Superior temporal gyrus (tissue), 1 donor: ENCODE measurements around the gene ITCH.
A peak's percentile ranks its signal among the peaks of the same experiment; 100 is the strongest.

Source experiments
- DNase-seq: peaks from one replicate; pipeline ENCODE4 v3.0.0-alpha.2; 2016; ENCODE audit errors: extremely low spot score

Gene ITCH

DNA sequence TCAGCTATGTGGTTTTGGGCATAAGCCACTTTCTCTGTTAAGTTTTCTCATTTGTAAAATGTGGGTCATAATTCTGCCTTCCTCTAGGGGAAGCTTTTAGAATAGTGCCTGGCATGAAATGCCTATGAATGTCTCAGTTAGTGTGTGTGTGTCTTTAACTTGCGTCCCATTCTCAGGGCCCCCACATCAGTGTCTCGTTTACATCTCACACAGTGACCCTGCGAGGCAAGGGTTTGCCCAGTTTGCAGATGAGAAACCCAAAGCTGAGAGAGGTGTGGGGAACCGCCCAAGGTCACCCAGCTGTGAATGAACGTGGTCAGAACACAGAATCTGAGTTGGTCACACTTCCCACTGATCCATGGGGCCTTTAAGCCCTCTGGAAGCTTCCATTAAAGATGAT, 167.3 kb downstream of the ITCH start:
- no peak for DNase-seq

DNA sequence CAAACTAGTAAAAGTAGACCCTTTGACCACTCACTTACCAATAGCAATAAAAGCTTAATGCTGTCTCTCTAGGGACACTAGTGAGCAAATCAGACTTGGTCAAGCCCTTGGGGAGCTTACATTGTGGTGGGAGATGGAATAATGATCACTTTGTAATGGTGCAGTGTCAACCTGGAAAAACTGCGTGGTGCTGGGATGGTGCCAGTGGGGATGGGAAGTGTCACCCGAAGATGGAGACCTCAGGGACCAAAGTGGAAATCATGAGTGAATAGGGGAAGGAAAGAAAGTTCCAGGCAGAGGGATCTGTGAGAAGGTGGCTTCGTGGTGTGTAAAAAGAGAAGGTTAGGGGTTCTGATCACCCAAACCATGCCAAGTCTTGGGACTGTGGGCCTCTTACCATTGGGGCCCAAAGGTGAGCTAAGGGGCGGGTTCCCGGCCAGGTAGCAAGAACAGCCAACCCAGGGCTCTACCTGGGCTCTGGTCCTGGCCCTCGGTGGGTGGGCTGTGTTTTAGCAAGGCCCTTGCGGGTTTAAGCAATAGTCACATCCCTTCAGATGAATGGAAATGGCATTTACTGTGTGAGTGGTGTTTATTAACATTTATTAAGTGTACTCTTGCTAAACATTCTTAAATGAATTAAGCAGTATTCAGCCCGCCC, 168.7 kb downstream of the ITCH start:
- no peak for DNase-seq

DNA sequence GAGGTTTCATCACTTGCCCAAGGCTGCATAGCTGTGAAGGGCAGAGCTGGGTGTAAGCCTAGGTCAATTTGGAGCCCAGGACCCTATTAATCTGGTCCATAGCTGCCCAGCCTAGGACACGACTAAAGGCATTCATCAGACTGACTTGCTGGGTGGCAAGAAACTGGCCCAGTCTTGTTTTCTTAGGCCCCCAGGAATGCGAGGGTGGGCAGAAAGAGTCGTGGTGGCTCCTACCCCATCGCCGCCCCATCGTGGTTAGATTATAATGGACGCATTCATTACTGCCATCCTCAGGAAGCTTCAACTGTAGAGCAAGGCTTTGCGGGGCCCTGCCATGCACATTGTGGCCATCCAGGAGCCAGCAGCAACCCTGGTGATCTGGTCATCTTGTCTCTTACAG, 169.2 kb downstream of the ITCH start:
- DNase-seq = no peak

DNA sequence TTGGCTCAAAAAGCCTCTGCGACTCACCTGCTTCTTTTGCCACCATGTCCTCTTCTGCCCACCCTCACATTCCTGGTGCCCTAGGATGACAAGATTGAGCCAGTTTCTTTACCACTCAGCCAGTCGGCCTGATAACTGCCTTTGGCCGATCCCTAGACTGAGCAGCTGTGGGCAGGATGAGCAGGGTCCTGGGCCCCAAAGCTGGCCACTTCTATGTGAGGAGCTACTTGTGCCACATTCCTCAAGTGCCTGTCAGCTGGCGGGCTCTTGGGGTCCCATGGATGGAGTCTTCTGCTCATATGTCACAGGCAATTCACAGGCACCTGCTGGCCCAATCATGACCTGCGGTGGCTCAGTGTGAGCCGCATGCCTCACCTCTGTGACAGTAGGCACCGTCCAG, 169.7 kb downstream of the ITCH start:
- DNase-seq = no peak

DNA sequence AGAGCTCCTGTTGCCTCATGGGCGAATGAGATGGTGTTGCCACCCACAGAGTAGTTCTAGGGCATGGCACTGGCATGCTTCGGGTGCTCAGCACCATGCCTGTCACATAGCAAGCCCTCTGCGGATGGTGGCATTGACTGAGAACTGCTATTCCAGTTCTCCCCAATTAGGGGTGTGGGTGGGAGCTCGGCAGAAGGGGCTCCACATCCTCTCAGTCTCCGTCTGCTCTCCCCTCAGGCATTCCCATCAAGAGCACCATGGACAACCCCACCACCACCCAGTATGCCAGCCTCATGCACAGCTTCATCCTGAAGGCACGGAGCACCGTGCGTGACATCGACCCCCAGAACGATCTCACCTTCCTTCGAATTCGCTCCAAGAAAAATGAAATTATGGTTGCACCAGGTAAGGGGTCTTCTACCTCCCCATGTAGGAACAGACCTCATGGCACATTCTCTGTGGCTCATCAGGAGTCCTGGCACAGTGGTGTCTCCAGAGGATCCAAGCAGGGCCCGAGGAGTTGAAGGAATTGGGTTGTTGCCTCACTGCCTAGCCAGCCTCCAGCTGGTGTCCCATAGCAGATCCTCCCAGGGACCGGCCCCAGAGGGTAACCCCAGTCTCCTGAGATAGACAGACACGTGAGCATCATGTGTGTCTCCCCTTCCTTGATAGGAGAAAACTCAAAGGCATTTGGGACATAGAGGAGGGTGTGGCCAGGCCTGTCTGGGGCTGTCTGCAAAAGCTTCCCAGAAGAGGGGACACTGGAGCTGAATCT, 171.5 kb downstream of the ITCH start:
- DNase-seq = no peak

DNA sequence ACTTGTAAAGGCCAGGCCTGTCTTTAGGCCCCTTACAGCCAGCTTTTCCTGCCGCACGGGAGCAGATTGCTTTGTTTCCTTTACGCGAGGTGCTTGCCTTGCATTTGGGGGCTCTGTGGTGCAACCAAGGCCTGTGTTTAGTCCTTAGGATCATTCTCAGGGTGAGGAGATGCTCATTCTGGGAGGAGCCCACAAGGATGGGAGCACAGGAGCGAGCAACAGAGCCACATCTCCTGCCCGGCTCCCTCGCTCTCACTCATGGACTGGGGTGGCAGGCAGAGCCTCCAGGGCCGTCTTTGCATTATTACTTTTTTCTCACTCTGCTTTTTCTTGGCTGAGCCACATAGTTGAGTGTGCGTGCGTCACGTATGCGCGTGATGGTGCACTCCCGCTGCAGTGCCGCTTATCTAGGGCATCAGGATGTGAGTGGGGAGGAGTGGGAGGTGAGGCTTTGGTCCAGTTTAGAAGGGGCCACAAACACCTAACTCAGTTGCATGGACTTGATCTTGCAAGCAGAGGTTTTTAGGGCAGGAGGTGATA, 172.3 kb downstream of the ITCH start:
- DNase-seq = peak; percentile 22

DNA sequence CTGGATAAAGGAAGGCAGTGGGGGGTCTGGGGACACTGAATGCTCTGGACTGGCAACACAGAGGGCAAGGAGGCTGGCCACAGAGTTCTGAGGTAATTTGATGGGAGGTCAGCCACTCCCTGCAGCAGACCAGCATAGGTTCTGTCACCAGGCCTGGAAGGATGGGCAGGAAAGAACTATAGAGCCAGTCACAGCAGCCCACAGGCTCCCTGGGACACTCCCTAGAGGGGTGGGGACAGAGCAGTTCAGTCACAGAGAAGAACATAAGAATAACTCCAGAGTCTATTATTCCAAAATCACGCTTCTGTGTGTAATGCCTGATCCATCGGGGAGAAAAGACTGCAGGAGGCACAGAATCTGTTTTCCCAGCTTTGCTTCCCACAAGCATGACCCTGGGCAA, 172.8 kb downstream of the ITCH start:
- peak; percentile 9 for DNase-seq

DNA sequence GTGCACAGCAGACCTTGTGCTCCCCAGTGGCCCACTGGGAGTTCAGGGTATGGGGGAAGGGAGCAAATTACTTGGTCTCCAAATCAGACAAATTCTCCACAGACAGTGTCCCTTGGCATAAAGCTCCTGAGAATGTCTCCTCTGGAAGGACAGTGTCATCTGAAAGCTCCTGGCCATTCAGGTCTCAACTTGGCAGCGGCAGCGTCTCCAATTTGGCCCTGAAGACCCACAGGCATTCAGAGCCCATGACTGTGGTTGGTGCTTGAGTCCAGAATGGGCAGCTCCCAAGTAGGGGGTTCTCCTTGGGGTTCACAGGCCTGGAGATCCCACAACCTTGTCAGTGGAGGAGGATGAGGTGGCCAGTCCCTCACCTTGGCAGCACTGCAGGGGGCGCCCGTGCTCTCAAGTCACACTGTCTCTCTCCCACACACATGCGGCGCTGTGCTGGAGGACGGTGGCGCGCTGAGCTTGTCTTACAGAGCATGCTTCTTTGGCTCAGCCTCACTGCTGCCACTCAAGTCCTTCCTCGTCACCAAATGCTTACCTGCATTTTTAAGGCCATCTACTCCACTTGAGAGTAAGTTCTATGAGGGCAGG, 173.8 kb downstream of the ITCH start:
- DNase-seq = peak; percentile 51

DNA sequence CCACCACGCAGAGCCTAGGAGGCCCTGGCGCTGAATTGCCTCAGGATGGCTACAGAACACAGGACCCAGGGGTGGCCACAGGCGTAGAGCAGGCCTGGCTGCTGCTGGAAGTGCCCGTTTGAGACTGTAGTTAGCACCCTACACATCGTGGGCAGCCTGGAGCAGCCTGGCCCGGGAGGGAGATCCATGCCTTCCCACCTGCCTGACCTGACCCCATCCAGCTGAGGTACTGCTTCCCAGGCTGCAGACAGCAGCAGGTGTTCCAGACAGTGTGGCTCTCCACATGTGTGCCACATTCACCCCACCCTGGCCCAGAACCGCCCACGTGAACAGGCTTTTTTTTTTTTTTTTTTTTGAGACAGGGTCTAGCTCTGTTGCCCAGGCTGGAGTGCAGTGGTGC, 174.6 kb downstream of the ITCH start:
- DNase-seq = no peak

DNA sequence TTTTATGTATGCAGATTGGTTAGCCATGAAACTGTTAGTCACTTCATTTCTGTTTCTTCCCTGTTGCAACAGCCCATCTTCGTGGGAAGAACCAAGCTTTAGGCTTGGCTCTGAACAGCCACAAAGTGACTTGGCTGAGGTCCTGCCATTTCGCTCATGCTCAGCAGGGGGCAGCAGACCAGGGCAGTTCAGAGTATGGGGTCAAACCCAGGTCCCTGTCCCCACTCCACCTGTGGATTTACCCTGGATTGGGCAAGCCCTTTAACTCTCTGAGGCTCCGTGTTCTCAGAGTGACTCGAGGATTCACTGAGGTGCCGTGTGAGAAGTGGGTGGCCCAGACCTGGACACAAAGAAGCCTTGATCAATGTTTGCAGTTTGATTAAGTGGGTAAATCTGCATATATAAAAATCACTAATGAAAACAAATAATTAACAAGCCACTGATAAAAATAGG, 175.6 kb downstream of the ITCH start:
- DNase-seq = peak; percentile 73

DNA sequence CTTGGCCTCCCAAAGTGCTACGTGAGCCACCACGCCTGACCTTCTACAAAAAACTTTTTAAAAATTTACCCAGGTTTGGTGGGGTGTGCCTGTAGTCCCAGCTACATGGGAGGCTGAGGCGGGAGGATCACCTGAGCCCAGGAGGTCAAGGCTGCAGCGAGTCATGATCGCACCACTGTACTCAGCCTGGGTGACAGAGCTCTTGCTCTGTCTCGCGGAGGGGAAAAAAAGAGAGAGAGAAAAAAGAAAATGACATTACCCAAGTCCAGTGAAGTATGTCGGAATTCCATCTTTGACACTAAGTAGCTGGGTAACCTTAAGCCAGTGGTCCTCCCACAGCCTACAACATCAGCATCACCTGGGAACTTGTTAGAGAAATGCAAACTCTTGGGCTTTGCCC, 176.7 kb downstream of the ITCH start:
- no peak for DNase-seq

DNA sequence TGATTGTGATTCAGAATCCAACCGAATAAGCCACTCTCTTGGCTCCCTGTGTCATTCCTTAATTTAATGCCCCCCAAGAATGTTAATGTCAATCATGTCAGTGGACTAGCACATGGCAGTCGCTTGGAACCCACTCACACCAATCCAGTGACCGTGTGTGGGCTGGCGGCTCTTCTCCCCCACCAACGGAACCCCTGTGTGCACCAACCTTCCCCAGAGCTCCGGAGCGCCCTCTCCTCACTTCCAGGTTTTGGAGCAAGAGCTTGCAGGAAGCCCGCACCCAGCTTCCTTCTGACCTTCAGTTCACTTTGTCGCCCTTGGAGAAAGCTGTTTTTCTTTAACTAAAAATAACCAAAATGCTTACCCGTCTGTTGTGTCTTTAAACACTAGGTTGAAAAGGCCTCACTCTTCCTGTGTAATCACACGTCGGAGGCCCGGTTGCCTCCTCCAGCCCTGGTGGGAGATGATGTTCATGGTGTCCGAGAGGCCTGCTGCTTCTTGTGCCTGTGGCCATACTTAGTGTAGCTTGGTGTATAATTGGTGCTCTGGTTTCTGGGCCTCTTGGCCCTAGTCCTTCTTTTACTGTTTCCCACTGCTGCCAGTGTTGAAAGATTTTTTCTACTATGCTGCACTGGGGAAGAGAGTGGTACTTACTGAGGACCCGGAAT, 177.7 kb downstream of the ITCH start:
- no peak for DNase-seq

DNA sequence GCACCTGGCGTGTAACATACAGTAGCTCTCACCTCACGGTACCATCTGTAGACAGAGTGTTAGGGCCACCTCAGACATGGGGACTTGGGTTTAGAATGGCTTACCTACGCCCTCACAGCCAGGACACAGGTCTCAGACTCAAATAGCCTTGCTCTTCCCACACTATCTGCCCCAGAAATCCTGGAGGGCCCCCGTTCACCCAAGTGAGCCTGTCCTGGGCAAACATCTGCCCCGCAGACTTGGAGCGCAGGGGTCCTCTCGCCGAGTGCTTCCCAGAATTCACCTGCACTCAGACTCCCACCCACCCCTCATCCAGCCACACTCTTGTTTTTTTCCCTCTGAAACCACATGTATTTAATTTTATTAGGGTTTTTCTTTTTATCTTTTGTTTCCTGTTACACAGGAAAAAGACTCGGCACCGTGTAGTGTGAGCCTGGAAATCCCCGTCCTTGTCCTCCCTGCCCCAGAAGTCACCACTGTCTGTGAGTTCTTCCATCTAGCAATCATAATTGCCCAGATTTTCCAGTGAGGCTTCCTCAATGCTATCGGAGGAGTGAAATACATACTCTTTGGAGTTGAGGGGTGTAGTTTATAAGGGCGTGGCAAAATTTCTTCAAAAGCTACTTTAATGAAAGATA, 178.3 kb downstream of the ITCH start:
- DNase-seq = no peak

DNA sequence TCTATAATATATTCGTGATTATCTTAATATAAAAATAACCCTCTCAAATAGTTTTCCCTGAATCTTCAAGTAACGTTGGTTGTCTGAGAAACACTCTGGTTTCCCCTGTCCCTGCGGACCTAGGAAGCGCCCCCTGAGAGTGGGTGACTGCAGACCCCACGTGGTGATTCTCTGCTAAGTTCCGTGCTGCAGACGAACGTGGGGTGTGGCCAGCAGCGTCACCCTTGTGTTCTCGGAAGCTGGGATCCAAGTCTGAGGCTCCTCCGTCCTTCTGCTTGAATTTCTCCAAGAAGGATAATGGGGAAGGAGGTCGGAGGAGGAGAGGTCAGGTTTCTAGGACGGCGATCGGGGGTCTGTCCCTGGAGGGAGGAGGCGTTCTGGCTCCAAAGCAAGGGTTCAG, 178.8 kb downstream of the ITCH start:
- no peak for DNase-seq

DNA sequence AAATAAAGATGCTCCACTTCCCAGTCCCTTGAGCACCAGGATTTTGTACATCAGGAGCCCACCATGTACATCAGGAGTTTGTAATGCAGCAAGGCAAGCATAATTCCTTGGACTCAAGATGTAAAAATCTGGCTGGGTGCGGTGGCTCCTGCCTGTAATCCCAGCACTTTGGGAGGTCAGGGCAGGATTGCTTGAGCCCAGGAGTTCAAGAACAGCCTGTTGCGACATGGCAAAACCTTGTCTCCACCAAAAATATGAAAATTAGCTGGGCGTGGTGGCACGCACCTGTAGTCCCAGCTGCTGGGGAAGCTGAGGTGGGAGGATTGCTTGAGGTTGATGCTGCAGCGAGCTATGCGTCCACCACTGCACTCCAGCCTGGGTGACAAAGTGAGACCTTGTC, 179.4 kb downstream of the ITCH start:
- DNase-seq = no peak

DNA sequence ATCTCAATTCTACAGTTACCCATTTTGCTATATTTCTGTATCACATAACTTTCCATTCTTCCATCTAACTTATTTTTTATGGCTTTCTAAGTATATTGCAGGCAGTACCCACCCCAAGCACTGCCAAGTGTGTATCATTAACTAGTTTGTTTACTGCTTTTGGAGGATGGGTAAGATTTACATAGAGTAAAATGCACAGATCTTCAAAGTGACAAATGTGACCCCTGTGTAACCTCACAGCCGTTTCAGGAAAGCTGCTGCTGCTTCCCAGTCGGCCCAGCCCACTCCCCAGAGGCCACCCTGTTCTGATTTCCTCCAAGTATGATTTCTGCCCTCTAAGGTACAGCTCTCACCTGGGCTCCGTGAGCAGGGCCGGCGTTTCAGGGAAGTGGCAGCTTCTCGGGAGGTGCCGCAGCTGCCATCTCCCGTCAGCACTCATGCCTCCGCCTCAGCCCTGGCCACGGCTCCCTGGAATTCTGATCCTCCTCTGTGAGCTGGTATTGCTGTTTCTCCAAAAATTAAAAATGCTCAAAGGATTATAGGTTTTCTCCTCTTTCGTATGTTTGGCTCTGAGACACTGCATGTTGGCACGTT, 180.5 kb downstream of the ITCH start:
- DNase-seq = no peak

DNA sequence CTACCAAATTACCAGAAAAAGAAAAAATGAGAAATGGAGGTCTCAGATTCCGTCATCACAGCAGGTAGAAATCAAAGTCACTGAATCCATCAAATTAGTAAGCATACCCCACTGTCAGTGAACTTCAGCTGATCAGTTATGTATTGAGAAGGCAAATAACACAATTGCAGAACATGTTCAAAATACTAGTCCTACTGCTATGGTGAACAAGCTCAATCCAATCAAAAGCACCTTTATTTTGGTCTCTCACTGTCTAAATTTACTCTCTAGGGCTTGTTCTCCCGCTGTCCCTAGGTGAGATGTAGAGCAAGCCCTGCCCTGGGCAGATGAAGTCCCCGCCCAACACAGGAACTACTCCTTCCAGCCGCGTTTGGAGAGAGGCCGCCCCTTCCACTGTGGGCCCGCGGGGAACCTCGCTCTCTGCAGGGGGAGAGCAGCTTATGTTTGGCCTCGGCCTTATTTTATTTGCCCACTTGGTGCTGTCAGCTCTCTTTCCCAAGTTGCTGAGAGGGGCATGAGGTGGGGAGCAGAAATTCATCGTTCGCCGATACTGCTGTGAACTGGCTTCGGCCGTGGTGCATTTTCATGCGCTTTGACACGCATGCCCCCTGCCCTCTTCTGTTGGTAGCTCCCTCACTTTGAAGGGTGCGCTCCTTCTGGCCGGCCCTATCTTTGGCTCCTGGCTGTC, 181.2 kb downstream of the ITCH start:
- no peak for DNase-seq

DNA sequence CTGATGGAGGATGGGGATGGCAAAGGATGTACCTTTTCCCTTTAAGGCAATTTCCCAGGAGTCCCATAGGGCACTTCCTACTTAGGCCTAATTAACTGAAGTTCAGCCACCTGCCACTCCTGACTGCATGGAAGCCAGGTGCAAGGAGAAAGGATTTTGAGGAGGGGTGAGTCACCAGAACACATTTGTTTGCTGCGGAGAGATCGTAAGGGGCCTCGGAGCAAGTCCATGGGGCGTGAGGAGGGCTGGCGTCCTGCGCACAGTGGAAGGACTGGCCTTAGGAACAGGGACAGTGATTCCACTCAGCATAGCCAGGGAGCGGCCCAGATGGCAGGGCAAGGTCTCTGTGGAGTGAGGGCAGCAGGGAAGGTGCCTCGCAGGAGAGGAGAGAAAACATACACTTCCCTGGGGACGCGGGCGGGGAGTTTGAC, 183.7 kb downstream of the ITCH start:
- DNase-seq = no peak

DNA sequence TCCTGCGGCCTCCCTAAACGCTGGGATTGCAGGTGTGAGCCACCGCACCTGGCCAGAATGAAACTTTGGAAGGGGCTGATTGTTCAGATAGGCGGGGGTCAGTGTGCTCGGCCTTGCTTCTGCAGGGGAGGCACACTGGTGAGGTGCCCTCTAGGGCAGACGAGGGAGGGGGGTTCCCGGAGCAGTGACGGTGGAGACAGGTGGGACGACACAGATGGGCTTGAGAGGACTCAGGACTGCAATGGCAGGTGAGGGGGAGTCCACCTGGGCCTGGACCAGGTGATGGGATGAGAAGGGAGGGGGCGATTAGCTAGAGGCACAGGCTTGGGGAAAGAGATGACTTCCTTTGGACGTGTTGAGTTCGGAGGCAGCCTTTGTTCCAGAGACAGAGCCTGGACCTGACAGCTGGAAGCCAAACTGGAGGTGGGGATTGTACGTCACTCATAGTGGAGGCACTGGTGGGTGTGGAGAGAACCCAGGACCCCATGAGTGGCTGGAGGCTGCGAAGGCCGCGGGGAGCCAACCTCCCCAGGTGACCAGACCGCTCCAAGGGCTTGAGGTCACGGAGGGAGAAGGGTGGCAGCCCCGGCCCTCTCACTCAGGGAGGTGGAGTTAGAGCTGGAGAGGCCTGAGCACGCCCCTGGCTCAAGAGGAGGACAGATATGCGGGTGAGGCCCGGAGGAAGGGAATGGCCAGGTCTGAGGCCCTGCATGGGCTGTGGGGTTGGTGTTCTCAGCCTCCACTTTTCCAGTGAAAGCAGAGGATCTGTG, 185.0 kb downstream of the ITCH start:
- DNase-seq = no peak
